Iris pigment epithelial cell (primary cell): ENCODE measurements around the gene PIM2.
"Not testable (repeated sequence)": the region's sequence is repeated elsewhere in the genome, so short reads cannot be mapped to it uniquely, and the experiment has no call there.

Experiments
- DNase-seq: peaks from one replicate; pipeline ENCODE4 v3.0.0-alpha.2; 2011; ENCODE audit warnings: low read depth

The PIM2 gene

DNA sequence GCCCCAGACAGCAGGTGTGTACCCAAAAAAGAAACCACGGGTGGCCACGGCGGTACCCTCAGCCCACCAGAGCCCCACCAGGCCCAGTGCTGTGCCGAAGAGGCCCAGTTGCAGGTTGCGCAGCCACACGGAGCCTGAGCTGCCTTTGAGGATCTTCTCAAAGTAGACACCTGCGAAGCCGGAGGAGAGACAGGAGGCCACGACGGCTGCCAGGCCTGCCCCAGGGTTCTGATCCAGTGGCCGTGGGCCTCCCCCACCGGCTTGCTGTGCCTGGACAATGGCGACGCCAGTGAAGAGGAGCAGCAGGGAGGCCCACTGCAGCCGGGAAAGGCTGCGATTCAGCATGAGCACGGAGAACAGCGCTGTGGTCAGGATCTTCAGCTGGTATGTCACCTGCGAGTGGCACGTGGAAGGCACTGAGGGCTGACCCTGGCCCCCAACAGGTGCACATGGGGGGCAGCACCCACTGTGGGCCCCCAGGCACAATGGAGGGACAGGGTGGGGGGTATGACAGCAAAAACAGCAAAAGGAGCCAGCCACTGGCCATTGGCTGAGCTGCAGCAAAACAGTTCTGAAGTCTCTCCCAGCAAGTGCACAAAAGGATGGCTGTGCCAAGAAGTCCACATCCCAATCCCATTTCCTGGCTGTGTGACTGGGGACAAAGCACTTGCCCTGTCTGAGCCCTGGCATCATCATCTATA is 13.6 kb downstream of the PIM2 start:
- no peak for DNase-seq

- no peak for DNase-seq
Measured at GRCh38 chrX:48904626-48905025, 14.2 kb downstream of the PIM2 start.

- no peak for DNase-seq
Measured at GRCh38 chrX:48904180-48904579, 14.6 kb downstream of the PIM2 start.

GRCh38 chrX:48903290-48903689 is 15.5 kb downstream of the PIM2 start:
- DNase-seq: no peak

- DNase-seq: no peak
Measured at GRCh38 chrX:48902776-48903175, 16.0 kb downstream of the PIM2 start.

GRCh38 chrX:48902135-48902534 is 16.7 kb downstream of the PIM2 start:
- DNase-seq: no peak

GRCh38 chrX:48901069-48901468 is 17.8 kb downstream of the PIM2 start:
- DNase-seq: no peak

- DNase-seq: no peak
Measured at GRCh38 chrX:48899078-48899410, 19.8 kb downstream of the PIM2 start.

DNA sequence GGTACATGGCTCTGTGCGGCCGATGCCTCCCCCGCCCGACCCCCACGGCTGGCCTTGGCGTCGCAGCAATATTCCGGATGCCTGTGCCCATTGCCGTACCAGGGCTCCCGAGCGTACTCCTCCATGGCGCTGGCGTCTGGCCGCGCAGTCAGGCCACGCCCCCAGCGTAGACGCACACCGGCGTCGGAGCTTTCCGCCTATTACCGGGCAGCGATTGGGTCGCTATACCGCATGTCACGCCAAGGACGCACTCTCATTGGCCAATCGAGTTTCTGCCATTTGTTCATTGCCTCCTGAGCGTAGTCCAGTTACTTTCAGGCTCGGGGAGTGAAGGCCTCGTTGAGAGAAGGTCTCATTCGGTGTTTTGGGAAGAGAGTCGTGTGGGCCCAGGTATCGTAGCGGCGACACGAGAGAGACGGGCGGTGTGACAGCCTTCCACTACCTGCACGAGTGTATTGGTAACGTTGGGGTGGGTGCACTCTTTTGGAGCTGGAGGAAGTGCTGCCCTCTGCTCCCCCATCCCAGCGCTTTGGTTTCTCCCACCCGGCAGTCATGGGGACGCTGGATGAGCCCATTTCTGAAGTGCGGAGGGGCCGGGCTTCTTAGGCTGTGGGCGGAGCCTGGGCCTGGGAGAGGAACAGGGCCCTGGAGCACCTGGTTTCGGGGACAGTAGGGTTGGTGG is 21.1 kb downstream of the PIM2 start, which contains the start of the genes PQBP1 and TIMM17B:
Gene PQBP1, plus strand, starts transcription at position 306 of the 682 bp plus-strand sequence. CDS start 580 bp downstream, outside the sequence.
Gene TIMM17B, minus strand, starts transcription at position 144 of the 682 bp plus-strand sequence. Its CDS starts 19 bp downstream, at position 125.
- peak; percentile 96 for DNase-seq

- peak; percentile 70 for DNase-seq
Measured at GRCh38 chrX:48897157-48897624, 21.6 kb downstream of the PIM2 start.

- peak; percentile 24 for DNase-seq
Measured at GRCh38 chrX:48896611-48897011, 22.2 kb downstream of the PIM2 start.

DNA sequence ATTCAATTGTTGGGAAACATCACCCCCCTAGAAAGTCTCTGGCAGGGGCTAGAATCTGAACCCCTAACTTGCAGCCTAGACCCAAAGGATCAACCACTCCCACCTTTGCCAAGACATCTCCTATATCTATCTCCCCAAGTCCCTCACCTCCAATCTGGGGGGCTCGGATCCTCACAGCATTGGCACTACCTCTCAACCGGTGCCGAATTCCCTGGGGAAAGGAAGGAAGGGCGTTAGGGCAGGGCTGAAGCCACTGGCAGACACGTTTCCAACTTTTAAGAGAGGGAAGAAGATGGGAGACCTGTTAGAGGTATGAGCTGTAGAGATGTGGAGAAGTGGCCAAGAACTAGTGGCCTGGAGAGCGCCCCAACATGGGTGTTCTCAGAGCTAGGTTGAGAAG is 23.9 kb downstream of the PIM2 start:
- no peak for DNase-seq

DNA sequence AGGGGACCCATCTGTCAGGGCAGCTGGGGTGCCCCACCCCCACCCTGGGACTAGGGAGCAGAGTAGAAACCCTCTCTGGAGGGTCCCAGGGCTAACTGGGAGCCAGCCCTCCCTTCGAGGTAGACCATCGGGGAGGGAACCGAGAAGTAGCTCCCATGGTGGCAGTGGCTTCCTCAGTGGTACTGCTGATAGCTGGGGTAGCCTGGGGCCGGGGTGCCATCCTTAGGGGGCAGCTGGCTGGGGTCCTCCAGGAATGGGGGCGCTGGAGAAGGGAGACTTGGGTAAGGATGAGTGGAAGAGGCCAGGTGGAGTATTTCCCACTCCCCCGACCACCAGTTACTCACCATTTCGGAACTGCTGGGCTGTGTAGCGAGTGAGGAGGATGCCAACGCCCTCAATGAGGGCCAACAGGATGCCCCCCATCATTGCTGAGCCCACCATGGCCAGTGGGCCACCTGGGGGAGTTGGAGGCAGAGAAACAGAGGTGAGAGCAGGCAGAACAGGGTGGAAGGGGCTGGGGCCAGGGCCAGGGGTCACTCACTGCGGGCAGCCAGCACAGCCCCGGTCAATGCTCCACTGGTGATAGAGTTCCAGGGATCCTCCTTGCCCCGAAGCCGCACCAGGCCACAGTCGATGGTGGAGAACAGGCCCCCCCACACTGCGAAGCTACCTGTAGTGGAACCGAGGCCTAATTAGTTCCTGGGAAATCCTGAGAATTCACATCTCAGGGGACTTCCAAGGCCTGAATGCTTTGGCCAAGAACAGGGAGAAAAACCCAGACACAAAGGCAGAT is 25.1 kb downstream of the PIM2 start:
- no peak for DNase-seq

- no peak for DNase-seq
Measured at GRCh38 chrX:48892896-48893295, 25.9 kb downstream of the PIM2 start.

DNA sequence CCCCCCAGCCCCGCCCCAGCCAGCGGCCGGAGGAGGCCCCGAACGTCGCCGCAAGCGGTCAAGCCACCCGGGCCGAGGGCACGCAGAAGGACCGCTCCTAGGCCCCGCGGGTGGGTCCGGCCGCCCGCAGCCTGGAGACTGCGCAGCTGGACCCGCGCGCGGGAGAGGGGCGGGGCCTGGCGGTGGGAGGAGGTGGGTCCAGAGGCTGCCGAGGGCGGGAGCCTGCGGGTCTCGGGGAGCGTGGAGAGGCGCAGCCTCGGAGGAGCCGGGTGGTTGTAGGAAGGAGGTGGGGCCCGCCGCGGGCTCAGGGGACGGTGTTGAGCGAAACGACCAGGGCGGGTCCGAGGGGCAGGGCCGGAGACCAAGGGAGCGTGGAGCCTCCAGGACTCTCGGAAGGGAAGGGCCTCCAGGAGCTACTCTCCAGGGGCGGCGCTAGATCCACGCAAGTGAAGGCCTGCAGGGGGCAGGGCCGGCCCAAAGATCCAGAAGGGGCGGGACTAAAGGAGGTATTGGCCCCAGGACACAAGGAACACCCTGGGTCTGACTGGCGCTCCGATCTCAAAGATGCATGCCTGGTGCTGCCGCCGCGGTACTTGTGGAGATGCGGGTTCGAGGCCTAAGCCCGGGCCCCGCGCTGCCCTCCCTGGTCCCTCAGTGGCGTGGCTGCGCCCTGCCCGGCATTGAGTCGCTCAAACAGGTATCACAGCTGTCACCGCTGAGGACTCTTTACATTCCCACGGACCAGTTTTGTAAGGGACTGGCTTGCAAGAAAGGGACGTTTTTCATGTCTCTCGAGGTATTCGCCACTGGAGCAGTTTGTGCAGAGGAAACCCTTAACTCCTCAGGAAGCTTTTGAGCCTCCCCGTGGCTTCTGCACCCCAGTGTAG is 27.2 kb downstream of the PIM2 start:
- DNase-seq: peak; percentile 85

DNA sequence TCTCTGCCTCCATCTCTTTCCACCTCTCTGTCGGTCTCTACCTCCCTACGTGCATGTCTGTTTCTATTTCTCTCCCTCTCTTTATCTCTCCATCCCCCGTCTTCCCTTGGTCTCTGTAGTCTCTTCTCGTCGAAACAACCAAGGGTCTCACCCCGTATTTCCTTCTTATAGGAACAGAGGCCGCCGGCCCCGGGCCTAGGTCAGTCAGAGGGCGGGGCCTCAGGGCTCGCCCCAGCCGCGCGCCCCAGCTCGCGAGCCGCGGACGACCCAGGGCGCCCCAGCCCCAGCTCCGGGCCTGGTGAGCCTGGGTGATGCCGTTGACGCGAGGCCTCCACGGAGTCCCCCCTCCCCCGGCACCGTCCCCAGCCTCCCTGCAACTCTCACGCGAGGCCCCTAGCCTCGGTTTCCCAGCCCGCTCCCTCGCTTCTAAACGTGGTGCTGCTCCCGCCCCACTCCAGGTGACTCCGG is 27.9 kb downstream of the PIM2 start:
- DNase-seq: no peak

- no peak for DNase-seq
Measured at GRCh38 chrX:48890296-48890925, 28.4 kb downstream of the PIM2 start.

GRCh38 chrX:48886586-48886985 is 32.2 kb downstream of the PIM2 start:
- DNase-seq: not testable (repeated sequence)

DNA sequence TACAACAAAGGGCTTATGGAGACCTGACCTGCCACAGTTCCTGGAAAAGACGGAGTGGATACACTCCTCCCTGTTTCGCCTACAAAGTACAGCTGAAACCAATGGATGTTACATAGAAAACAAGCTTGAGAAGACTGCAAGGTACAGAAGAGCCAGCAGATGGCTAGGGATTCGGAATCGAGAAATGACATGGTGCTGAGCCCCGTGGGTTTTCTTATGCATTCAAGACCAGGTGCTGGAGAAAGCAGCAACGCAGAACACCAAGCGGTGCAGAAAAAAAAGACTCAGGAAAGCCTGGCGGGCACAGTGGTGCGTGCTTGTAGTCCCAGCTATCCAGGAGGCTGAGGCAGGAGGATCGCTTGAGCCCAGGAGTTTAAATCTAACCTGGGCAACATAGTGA is 35.1 kb downstream of the PIM2 start:
- DNase-seq: no peak

DNA sequence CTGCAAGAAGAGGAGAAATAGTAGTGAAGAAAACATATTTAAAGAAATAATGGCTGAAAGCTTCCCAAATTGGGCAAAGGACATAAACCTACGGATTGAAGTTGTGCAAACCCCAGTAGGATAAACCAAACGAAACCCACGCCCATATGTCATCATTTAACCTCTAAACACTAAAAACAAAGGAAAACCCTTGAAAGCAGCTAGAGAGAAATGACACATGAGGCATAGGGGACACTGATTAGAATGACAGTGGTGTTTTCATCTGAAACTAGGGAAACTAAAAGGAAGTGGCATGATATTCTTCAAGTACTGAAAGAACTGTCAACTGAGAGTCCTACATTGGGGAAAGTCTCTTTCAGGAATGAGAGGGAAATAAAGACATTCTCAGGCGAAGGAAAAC is 41.9 kb downstream of the PIM2 start:
- DNase-seq: not testable (repeated sequence)

DNA sequence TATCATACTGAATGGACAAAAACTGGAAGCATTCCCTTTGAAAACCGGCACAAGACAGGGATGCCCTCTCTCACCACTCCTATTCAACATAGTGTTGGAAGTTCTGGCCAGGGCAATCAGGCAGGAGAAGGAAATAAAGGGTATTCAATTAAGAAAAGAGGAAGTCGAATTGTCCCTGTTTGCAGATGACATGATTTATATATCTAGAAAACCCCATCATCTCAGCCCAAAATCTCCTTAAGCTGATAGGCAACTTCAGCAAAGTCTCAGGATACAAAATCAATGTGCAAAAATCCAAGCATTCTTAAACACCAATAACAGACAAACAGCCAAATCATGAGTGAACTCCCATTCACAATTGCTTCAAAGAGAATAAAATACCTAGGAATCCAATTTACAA is 46.8 kb downstream of the PIM2 start:
- not testable (repeated sequence) for DNase-seq
